GM19467 (cell line): ENCODE data around the gene CNGB1.
"Not testable (repeated sequence)": the region's sequence is repeated elsewhere in the genome, so short reads cannot be mapped to it uniquely, and the experiment has no call there.

Source experiments
- ATAC-seq: cut with Tn5 transposase; IDR thresholded peaks from one replicate; pipeline ENCODE4 v1.9.1; 2021; ENCODE audit warnings: mild to moderate bottlenecking, moderate library complexity; ENCODE audit not compliant: unreplicated experiment

The CNGB1 gene

DNA sequence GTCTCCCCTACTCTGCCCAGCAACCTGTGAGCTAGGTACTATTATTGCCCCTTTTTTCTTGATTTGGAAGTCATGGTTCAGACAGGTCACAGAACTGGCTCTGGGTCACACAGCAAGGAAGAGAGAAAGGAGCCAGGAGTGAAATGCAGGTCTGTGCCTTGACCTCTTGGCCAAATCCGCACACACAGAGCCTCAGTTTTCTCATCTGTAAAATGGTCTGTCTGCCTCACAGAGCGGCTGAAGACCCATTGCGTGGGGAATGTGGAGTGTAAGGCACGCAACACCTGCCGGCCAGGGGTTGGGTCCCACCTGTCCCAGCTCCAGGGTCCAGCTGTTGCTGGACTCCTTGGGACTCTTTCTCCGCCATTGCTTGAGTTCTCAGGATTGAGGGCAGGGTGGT lies 32.4 kb downstream of the CNGB1 start:
- no peak for ATAC-seq

DNA sequence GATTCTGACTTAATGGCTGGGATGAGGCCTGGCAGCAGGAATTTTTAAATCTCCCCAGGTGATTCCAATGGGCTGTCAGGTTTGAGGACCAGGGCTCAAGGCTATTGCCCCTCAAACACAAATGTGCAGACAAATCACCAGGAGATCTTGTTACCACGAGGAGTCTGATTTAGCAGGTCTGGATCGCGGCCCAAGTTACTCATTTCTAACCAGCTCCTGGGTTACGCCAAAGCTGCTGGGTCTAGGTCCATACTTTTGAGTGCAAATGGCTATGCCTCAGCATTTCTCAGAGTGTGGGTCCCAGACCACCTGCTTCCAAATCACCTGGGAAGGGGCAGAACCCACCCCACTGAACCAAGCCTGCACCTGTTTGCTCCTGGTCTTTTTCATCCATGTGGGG lies 33.1 kb downstream of the CNGB1 start:
- no peak for ATAC-seq

DNA sequence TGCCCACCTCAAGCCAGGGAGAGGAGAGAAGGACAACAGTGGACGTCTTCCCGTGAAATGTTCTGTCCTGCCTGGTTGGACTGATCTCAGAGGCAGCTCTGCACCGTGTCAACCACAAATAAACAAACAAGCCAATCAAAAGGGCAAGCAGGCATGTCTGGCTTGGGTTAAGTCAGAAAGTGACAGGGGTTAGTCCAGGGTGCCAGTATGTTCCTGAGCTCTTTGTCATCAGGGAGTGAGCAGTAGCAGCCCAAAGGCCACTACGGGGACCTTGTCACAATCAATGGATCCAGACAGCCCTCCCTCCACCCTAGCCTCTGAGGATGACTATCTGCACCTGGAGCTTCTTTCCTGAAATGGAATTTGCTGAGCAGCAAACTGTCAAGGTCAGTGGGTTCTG lies 35.0 kb downstream of the CNGB1 start:
- ATAC-seq = no peak

DNA sequence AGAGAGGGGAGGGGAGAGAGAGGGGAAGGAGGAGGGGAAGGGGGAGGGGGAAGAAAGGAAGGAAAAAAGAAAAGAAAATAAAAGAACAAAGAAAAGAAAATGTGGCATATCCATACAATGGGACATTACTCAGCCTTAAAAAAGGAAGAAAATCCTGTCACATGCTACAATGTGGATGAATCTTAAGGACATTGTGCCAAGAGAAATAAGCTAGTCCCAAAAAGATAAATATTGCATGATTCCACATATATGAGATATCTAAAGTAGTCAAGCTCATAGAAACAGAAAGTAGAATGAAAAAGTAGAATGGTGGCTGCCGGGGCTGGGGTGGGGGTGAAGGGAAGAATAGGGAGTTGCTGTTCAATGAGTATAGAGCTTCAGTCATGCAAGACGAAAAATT lies 40.4 kb downstream of the CNGB1 start:
- ATAC-seq = no peak

DNA sequence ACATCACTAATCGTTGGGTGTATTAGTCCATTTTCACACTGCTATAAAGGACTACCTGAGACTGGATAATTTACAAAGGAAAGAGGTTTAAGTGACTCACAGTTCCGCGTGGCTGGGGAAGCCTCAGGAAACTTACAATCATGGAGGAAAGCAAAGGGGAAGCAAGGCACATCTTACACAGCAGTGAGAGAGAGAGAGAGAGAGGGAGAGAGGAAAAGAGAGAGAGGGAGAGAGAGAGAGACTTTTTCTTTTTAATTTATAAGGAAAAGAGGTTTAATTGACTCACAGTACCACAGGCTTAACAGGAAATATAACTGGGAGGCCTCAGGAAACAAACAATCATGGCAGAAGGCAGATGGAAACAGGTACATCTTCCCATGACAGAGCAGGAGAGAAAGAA lies 41.7 kb downstream of the CNGB1 start:
- no peak for ATAC-seq

DNA sequence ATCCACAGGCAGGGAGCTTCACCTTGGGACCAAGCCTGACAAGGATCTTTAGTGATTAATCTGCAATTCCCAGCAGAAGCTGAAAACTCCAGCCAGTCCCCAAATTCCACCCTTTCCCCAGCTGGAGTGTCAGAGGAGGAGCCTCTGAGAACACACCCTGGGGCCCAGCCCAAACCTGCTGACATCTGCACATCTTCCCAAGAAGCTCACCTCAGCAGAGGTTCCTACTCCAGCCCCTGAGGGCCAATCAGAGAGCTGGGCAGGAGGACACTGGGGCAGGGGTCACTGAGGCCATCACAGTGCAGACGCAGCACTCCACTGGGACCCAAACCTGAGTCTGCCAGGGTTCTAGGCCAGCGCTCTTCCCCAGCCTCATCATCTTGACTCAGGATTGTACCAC lies 44.9 kb downstream of the CNGB1 start:
- ATAC-seq = no peak

DNA sequence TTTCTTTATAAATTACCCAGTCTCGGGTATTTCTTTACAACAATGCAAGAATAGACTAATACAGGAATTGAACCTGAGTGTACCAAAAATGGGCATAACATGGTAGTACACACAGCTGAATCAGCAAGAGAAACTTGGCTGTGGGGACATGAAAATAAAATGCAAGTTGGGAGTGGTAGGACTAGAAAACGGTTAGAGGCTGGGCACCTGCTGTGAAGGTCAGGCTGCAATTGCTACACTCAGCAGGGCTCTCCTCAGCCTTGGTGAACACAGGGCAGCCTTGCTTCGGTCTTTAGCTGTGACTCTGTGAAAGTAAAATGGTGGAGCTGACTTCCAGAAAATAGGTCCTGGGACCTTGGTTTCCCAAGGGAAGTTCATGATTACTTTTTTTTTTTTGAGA lies 45.6 kb downstream of the CNGB1 start:
- ATAC-seq = no peak

DNA sequence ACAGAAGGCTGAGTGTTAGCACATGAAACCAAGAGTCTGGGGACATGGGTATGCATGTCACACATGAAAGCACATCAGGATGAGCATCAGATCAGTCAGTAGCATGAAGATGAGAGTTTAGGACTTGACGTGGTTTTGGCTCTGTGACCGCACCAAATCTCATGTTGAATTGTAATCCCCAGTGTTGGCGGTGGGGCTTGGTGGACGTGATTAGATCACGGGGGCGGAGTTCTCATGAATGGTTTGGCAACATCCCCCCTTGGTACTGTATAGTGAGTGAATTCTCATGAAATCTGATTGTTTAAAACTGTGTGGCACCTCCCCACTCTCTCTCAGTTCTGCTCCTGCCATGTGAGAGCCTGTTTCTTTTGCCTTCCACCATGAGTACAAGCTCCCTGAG lies 46.4 kb downstream of the CNGB1 start:
- ATAC-seq = no peak

DNA sequence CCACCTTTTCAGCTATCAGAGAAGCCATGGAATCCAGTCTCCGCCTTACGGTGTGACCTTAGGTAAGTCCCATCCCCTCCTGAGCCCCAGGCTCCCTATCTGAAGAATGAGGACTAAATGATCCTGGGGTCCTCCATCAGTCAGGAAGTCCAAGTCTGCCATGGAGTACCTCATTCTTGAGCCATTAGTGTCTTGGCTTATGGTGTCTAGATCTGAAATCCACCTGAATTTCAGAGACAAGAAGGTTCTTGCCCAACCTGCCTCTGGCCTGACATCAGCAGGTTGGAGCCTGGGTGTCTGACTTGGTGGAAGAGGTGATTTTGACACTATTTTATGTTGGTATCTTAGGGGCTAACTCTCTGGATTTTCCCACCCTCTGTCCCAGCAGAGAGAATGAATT lies 47.1 kb downstream of the CNGB1 start:
- no peak for ATAC-seq

DNA sequence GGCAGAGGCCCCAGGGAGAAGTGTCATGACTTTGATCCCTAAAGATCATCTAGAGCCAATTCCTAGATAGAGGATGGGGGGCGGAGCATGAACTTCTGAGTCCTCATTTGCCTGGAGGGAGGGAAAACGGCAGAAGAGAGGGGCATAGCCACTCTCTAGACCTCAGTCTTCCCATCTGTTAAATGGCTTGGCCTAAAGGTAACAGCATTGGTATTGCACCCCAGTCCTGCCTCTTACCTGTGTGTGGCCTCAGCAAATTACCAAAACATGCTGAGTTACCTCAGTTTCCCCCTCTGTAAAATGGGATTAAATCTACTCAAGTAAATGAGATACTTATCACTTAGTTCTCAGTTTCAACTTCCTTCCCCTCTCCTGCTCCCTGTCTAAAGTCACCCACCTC lies 47.5 kb downstream of the CNGB1 start:
- no peak for ATAC-seq

DNA sequence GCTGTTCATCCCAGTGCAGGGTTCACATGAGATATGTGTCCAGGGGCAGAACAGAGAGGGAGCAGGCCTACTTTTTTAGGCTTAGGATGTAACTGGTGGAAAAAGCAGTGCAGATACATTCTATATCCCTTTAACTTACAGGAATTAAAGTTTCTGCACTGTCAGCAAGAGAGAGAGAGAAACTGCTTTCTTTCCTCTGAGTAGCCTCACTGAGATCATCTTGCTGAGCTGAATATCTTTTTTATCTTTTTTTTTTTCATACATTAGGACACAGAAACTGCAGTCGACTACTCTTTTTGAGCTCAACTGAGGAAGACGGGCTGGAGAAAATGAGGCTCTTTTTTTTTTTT lies 50.1 kb downstream of the CNGB1 start:
- ATAC-seq = no peak

DNA sequence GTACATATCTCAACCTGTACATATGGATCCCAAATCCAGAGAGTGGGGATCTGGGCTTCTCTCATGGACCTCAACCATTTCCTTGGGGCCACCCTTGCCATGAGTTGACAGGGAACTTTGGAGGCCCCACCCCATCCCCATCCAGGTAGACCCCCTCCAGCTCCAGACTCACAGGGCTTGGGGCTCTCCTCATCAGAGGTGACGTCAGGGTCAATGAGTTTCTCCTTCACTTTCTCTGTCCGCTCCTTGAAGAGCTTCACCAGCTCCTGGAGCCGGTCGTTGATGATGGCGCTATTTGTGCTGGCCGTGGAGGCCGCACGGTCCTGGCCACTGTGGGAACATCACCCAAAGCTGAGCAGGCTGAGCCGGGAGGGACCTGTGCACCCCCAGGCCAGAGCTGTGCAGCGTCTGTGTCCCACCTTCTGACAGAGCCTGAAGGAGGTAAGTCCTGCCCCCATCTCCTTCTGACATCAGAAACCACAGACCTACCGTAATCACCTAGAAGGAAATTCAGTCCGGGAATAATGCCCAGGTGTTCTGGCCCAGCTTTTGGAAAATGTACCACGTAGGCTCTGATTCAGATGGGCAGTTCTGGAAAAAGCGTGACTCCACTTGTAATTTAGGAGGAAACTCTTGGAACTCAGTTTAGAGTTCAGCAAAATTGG lies 50.6 kb downstream of the CNGB1 start:
- ATAC-seq = no peak

DNA sequence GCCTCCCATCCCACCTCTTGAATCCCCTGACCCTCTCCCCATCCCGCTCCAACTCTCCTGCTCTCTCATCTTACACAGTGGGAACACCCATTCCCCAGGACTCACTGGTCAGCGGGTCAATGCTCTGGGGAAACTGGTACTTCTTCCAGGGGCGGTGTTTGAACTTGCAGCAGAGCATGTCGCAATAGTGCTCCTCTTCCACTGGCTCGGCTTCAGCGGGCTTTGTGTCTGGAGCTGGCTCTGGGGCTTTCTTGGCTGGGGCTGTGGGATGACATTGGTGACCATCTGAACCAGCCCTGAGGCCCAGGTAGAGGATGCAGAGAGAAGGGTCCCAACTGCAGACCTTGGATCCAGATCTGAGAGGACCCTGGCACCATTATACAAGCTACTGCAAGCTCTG lies 51.9 kb downstream of the CNGB1 start:
- no peak for ATAC-seq

DNA sequence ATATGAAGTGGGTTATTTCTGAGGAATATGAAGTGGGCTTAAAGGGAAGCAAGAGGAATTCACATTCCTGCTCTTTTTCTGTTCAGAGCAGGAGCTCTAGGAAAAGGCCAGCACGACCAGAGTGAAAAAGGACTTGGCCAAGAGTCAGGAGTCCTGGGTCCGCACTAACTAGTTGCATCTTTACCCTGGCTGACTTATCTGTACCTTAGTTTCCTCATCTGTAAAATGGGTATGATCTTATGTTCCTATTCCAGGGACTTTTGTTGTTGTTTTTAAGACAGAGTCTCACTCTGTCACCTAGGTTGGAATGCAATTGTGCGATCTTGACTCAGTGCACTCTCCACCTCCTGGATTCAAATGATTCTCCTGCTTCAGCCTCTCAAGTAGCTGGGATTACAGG lies 52.5 kb downstream of the CNGB1 start:
- no peak for ATAC-seq

DNA sequence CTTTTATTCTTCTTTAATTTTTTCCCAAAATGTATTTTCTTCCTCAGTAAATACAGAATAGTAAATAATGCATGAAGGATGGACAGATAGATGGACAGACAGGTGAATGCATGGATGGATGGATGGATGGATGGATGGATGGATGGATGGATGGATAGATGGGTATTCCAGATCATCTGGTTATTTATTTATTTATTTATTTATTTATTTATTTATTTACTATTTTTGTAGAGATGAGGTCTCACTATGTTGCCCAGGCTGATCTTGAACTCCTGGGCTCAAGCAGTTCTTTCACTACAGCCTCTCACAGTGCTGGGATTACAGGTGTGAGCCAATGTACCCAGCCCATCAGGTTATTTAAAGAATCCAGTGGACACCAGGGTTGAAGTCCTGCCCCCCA lies 53.0 kb downstream of the CNGB1 start:
- ATAC-seq = not testable (repeated sequence)

DNA sequence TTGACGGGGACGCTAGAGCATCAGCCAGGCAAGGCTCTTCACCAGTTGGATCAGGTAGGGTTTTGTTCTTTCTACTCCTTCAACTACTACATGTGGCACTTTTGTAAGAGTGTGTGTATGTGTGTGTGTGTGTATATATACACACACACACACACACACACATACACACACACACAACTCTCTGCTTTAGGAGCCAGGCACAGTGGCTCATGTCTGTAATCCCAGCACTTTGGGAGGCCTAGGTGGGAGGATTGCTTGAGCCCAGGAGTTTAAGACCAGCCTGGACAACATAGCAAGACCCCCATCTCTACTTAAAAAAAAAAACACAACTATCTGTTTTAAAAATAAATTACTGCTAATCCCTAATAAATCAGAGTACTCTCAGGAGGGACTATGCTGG lies 53.4 kb downstream of the CNGB1 start:
- not testable (repeated sequence) for ATAC-seq

DNA sequence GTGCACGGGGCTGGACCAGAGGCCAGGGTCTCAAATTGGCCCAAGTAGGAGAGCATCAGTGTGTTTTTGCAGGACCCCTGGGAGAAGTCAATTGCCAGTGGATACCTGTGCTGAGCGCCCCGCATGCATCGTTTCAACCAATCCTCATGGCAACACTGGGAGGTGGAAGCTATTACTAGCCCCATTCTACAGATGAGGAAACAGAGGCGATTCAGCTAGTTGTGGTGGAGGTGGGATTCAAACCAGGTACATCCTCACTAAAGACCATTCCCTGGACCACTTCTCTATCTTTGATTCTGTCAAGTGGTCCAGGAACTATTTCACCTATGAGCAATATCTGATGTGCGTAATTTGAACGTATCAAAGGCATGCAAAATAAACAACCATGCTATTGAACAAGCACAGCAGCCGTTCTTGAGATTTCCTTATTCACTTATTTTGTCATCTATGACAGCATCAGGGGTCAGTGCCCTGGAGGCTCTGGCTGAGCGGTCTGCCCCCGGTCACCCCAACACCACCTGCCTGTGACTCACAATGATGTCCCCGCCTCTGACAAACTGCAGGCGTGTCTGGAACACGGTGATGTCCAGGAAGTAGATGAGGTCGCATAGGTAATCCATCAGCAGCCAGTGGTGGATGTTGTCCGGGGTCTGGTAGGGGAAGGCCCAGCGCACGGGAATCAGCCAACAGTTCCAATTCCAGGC lies 54.0 kb downstream of the CNGB1 start:
- ATAC-seq = no peak

DNA sequence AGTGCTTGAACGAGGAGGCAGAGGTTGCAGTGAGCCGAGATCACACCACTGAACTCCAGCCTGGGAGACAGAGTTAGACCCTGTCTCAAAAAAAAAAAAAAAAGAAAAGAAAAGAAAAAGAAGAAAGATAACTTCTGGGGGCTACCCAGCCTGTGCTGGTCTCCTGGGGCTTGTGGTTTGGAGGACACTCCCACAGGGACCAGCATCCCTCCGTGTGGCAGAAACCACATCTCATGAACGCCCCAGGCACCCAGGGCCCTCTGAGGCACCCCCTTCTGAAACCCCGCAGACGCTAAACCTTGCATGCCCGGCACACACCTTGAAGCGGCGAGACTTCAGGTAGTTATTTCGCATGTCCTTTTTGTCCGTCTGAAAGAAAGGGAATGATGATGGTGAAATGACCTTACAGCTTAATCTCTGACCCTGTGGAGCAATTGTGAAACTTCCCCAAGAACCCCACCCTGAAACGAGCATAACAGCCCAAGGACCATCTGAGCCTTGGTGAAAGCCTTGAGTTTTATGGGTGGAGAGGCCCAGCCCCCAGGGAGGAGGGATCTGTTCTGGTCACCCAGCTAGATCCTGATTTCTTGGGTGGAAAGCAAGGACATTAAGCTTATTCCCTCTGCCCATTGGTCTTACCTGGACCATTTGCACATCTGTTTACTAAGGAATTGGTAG lies 55.0 kb downstream of the CNGB1 start:
- ATAC-seq = no peak

DNA sequence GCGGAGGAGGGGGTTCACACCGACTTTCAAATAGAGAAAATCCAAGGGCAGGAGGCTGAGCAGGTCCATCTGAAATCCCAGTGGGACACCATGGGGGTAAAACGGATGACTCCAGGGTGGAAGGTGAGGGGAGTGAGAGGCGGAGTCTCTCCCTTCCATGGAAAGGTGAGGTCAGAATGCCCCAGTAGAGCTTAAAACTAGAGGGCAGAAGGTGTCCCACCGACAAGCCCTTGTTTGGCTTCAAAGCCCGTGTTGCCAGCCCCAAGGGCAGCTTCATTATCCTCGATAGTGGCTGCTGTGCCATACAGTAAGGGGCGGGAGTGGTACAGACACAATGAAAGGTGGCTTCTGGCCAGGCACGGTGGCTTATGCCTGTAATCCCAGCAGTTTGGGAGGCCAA lies 55.7 kb downstream of the CNGB1 start:
- no peak for ATAC-seq

DNA sequence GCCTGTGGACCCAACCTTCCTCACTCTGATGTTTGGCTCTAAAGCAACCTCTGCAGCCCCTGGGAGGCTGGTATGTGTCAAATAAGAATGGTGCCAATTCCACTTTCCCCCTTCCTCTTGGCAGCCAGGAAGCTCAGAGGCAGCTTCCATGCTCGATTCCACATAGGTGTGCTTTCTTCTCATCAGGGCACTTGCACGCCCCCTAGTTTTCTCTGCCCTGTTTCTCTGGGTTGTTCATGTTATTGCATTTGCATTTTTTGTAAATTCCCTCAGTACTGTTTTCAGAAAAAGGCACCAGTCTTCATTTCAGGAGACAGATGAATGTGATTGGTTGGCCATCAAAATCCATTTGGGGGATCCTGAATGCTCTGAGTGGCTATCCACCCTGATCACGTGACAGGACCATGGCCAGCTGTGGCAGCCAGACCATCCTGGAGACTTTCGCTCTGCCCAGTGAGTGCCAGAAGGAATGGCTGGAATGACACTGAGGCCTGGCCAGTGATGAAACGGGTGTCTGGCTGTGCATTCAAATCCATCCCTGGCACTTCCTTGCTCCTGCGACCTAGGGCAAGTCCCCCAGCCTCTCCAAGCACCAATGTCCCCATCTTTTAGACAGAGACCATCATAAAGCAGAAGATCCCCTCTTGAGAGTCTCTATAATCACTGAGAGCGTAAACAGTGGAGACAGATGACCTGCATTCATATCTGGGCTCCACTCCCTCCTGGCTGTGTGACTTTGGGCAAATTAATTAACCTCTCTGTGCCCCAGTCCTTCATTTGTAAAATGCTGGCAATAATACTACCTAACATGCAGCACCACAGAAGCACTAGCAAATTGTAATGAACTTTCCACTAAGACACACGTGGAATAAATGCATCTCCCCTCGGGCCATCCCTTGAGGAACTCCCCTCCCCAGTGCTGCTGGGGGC lies 56.4 kb downstream of the CNGB1 start:
- ATAC-seq = no peak

DNA sequence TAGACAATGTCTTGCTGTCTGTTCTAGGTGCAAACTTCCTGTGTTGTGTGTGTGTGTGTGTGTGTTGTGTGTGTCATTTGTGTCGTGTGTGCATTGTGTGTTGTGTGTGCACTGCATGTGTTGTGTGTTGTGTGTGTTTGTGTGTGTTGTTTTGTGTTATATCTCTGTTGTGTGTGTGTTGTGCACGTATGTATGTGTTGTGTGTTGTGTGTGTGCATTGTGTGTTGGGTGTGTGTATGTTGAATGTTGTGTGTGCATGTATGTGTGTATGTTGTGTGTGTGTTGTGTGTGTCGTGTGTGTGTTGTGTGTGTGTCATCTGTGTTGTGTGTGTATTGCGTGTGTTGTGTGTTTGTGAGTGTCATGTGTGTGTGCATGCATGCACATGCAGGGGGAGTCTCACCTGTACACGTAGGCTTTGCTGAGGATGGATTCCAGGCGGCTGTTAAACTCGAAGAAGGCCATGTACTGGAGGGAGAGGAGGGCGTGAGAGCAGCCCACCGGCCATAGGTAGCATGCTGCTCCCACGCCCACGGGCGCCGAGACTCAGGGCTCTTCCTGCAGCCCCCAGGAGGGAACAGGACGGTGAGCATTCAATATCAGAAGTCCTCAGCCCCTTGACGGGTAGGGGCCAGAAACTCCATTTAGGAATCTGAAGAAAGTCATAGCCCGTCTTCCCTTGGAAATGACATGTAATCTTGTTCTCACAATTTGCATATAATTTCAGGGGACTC lies 58.2 kb downstream of the CNGB1 start:
- ATAC-seq = no peak
